Measurements from ENCODE around the gene RPS6KA1. TPM values are rescaled to one million over a fixed set of nuclear protein-coding genes. Genes with fewer than 3 reads are reported as not detected.

RPS6KA1 gene
- total and polyA plus RNA-seq, 2 of the 8 experiments (the other 6 are each of a cell fraction or from before 2014, with no cell fraction given) = 44.3 to 55.0 TPM

DNA sequence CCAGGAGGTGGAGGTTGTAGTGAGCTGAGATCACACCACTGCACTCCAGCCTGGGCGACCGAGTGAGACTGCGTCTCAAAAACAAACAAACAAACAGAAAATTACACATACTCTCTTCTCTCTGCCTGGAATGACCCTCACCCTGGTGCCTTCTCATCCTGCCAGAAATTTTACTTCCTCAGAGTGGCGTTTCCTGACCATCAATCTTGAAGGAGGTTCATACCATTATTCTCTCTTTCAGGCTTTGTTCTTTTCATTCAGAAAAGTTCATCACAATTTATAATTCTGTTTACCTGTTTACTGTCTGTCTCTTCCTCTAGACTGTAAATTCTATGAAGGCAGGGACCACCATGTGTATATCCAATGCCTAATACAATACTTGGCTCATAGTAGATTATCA is 79.3 kb downstream of the RPS6KA1 start:
- FAIRE-seq = no peak
- Histone ChIP-seq H3K79me1 (ENCODE audit: low read depth, low read length) (no peaks in the 10 kb centered on the region), H2BK20ac (ENCODE audit: low read length) (no peak overlapping the region), H3K23me2 (ENCODE audit: low read depth, low read length) (no peaks in the 10 kb centered on the region; the same call in 1 of the 2 replicates), H3K56ac (replicated peaks; ENCODE audit: insufficient read length, low read depth, low read length) (no peak overlapping the region), H3K4me1 (replicated peaks in 1 of 4; ENCODE audit: control insufficient read depth in 3 of 4, insufficient read depth in 4 of 4, low read length in 3 of 4) (peaks cover 0 to 5% (median 3%) of the 10 kb centered on the region in 4 experiments; a peak in 4 of 7 replicates), H4K20me1 (replicated peaks in 1 of 2; ENCODE audit: control insufficient read depth in 1 of 2, insufficient read depth in 2 of 2, low read length in 2 of 2) (no peaks in the 10 kb centered on the region), H3K79me2 (ENCODE audit: control insufficient read depth in 1 of 2, insufficient read depth in 2 of 2, low read length in 2 of 2) (no peaks in the 10 kb centered on the region), H3K23ac (ENCODE audit: insufficient read length) (no peak overlapping the region), H3K14ac (ENCODE audit: insufficient read length) (no peak overlapping the region), H3K27me3 (replicated peaks in 1 of 4; ENCODE audit: control insufficient read depth in 3 of 4, extremely low read depth in 1 of 4, insufficient read depth in 3 of 4, low read length in 3 of 4) (no peaks in the 10 kb centered on the region), H4K5ac (ENCODE audit: insufficient read length, low read depth, low read length) (no peak overlapping the region), H3K9me3 (ENCODE audit: insufficient read depth in 2 of 2, low read depth in 1 of 2, low read length in 1 of 2) (no peaks in the 10 kb centered on the region), H3K36me3 (ENCODE audit: control insufficient read depth in 2 of 4, insufficient read depth in 4 of 4, low read length in 3 of 4) (no peaks in the 10 kb centered on the region), H3K9ac (replicated peaks in 1 of 4; ENCODE audit: extremely low read depth in 1 of 4, low read depth in 3 of 4, low read length in 3 of 4) (no peak overlapping the region), H4K8ac (ENCODE audit: extremely low read depth, insufficient read depth, low read length) (no peak overlapping the region), H3K18ac (ENCODE audit: extremely low read depth, low read length) (no peak overlapping the region), H3K27ac (ENCODE audit: low read depth, low read length) (no peak overlapping the region), H2AFZ (ENCODE audit: low read length) (no peak overlapping the region), H2BK12ac (ENCODE audit: low read depth, low read length) (no peak overlapping the region), H2BK15ac (ENCODE audit: low read length) (no peak overlapping the region), H2BK5ac (ENCODE audit: low read depth, low read length) (no peak overlapping the region), H2AK5ac (ENCODE audit: low read depth, low read length) (no peak overlapping the region), H2BK120ac (replicated peaks; ENCODE audit: low read depth, low read length) (no peak overlapping the region), H3K4me2 (ENCODE audit: insufficient read depth in 1 of 2, low read depth in 2 of 2, low read length in 2 of 2) (no peak overlapping the region), H3K4ac (replicated peaks; ENCODE audit: insufficient read length, low read depth, low read length) (no peak overlapping the region), H4K91ac (replicated peaks; ENCODE audit: insufficient read length, low read length) (no peak overlapping the region), H3K4me3 (ENCODE audit: extremely low read depth in 1 of 4, insufficient read depth in 2 of 4, low read depth in 3 of 4, low read length in 4 of 4) (no peak overlapping the region)
- no peak for TF ChIP-seq YY1 (IDR thresholded peaks at IDR 0.05; ENCODE audit: low read depth, low read length)
- no peak for DNase-seq (ENCODE audit: low read depth in 1 of 2, low spot score in 2 of 2)
- CTCF ChIA-PET (ENCODE audit: partially characterized antibody) = interaction anchor here (1.2 to 1.3 kb wide), 3 partner anchors 9 to 172 kb away, joined by 3 to 5 read pairs (median 4); no protein-coding TSS in a partner anchor
- WGBS, 2 experiments (ENCODE audit: extremely low coverage in 1 of 2, insufficient coverage in 1 of 2, insufficient read length in 1 of 2, insufficient replicate concordance in 2 of 2, low coverage in 1 of 2, low lambda C conversion rate in 2 of 2, missing lambda C conversion rate in 1 of 2) = 86% methylated on average over 4 of the region's 4 CpGs; no CpG with 5 or more reads in 1 of the 2 experiments
- POLR2A ChIA-PET (ENCODE audit: partially characterized antibody) = no interaction called here

All from H1 (cell line).